K562 (cell line): ENCODE measurements around the gene POLN. TPM values are rescaled to one million over a fixed set of nuclear protein-coding genes. Genes with fewer than 3 reads are reported as not detected.
A peak's percentile ranks its signal among the peaks of the same experiment; 100 is the strongest.

ENCODE experiments used
- GABPA ChIP-seq: fragments of 200-800 bp; sonication (Bioruptor generic); conservative IDR thresholded peaks from 2 replicates; pipeline ENCODE4 v1.6.1; 2016; ENCODE audit warnings: low read depth, missing genetic modification characterization, missing compliant biosample characterization
- HDGF ChIP-seq: fragments of 450-650 bp; IDR thresholded peaks from 2 replicates; pipeline ENCODE4 v1.6.1; 2016
- HOXB6 ChIP-seq: fragments of 250-450 bp; sonication (Bioruptor Pico); IDR thresholded peaks from 2 replicates; pipeline ENCODE4 v1.5.1; 2022; ENCODE audit warnings: mild to moderate bottlenecking, borderline replicate concordance
- L3MBTL2 ChIP-seq: fragments of 450-650 bp; IDR thresholded peaks from 2 replicates; pipeline ENCODE4 v1.6.1; 2016; ENCODE audit warnings: mild to moderate bottlenecking, moderate library complexity
- NR2C2 ChIP-seq, 2 experiments: fragments of 200-800 bp in 1 of 2; sonication (Bioruptor generic) in 1 of 2; sonication (generic) in 1 of 2; formaldehyde crosslinking in 1 of 2; IDR thresholded peaks; 2 replicates each; pipeline versions ENCODE4 v1.6.1 to v1.8.0; 2016 to 2022; ENCODE audit warnings: mild to moderate bottlenecking in 1 of 2, missing compliant biosample characterization in 1 of 2, missing genetic modification characterization in 1 of 2, missing genetic modification reagents in 1 of 2
- ZBTB11 ChIP-seq, 3 experiments: fragments of 200-800 bp in 1 of 3; fragments of 250-450 bp in 1 of 3; fragments of 450-650 bp in 1 of 3; sonication (Bioruptor Pico) in 1 of 3; sonication (Bioruptor generic) in 1 of 3; formaldehyde crosslinking in 1 of 3; IDR thresholded peaks; 2 replicates each; pipeline versions ENCODE4 v1.6.1 to v1.8.0; 2016 to 2022; ENCODE audit warnings: mild to moderate bottlenecking in 2 of 3, missing genetic modification characterization in 2 of 3, missing compliant biosample characterization in 1 of 3, moderate library complexity in 1 of 3
- ZNF12 ChIP-seq: sonication (generic); formaldehyde crosslinking; IDR thresholded peaks from 2 replicates; pipeline ENCODE4 v1.4.0; 2020; ENCODE audit warnings: mild to moderate bottlenecking, missing genetic modification reagents
- ZNF263 ChIP-seq: sonication (generic); formaldehyde crosslinking; IDR thresholded peaks from 2 replicates; pipeline ENCODE4 v1.8.0; 2022; ENCODE audit warnings: mild to moderate bottlenecking, missing genetic modification reagents, borderline replicate concordance
- ZNF592 ChIP-seq: fragments of 450-650 bp; IDR thresholded peaks from 2 replicates; pipeline ENCODE4 v1.6.1; 2017; ENCODE audit warnings: antibody characterized with exemption, mild to moderate bottlenecking
- ZNF699 ChIP-seq: fragments of 250-450 bp; sonication (Bioruptor Pico); IDR thresholded peaks from 2 replicates; pipeline ENCODE4 v1.8.0; 2021; ENCODE audit warnings: mild to moderate bottlenecking, moderate library complexity; ENCODE audit not compliant: insufficient replicate concordance
- ZNF764 ChIP-seq: fragments of 250-450 bp; sonication (Bioruptor Pico); IDR thresholded peaks from 2 replicates; pipeline ENCODE4 v1.4.0; 2020; ENCODE audit warnings: low read depth, mild to moderate bottlenecking, moderate library complexity
- polyA plus RNA-seq, 8 experiments: library from polyadenylated mRNA; depleted of rRNA in 4 of 8; stranded (reverse) in 5 of 8; unstranded in 3 of 8; fragments of >200 nt; fragmentation: Nextera tagmentation in 2 of 8; fragmentation: Illumina TruSeq in 1 of 8; extraction: Ambion mirVana in 2 of 8; extraction: Trizol in 1 of 8; gene quantifications; 2 replicates each; pipeline versions ENCODE4 v1.2.1 to v1.2.3, GENCODE V29; 2011 to 2014; ENCODE audit warnings: inconsistent platforms in 1 of 8, missing spikeins in 1 of 8
- total RNA-seq, 7 experiments: library from RNA; depleted of rRNA in 6 of 7; stranded (reverse); fragments of >200 nt in 6 of 7; fragmentation: Illumina TruSeq in 2 of 7; extraction: Trizol in 2 of 7; gene quantifications; 2 replicates each; pipeline versions ENCODE4 v1.2.1 to v1.2.3, GENCODE V29; 2011 to 2021; ENCODE audit warnings: low replicate concordance in 1 of 7
- TF ChIP-seq, protein P1 (sequence below), 3 experiments: IDR thresholded peaks in 2 of 3; conservative IDR thresholded peaks in 1 of 3; 2 replicates each; pipeline ENCODE4 v1.5.1; 2011 to 2012; ENCODE audit warnings: low read length in 3 of 3, mild to moderate bottlenecking in 3 of 3, control low read depth in 2 of 3, improper control_type of control experiment in 1 of 3, inconsistent platforms in 1 of 3, low read depth in 1 of 3, mixed read lengths in 1 of 3, moderate library complexity in 1 of 3; ENCODE audit not compliant: insufficient read depth in 2 of 3
- TF ChIP-seq, protein P2 (sequence below), 2 experiments: IDR thresholded peaks; 2 replicates each; pipeline ENCODE4 v1.6.1; 2011; ENCODE audit warnings: borderline replicate concordance in 1 of 2, control low read depth in 1 of 2, low read depth in 1 of 2, low read length in 1 of 2, mild to moderate bottlenecking in 1 of 2, mixed read lengths in 1 of 2, moderate library complexity in 1 of 2; ENCODE audit not compliant: insufficient read depth in 1 of 2, insufficient read length in 1 of 2, poor library complexity in 1 of 2, severe bottlenecking in 1 of 2; ENCODE audit errors: extremely low read depth in 1 of 2

Gene POLN
- total and polyA plus RNA-seq, 9 of the 15 experiments (the other 6 are each of a cell fraction or from before 2014, with no cell fraction given) = 0.08 to 0.91 (median 0.32) TPM

DNA sequence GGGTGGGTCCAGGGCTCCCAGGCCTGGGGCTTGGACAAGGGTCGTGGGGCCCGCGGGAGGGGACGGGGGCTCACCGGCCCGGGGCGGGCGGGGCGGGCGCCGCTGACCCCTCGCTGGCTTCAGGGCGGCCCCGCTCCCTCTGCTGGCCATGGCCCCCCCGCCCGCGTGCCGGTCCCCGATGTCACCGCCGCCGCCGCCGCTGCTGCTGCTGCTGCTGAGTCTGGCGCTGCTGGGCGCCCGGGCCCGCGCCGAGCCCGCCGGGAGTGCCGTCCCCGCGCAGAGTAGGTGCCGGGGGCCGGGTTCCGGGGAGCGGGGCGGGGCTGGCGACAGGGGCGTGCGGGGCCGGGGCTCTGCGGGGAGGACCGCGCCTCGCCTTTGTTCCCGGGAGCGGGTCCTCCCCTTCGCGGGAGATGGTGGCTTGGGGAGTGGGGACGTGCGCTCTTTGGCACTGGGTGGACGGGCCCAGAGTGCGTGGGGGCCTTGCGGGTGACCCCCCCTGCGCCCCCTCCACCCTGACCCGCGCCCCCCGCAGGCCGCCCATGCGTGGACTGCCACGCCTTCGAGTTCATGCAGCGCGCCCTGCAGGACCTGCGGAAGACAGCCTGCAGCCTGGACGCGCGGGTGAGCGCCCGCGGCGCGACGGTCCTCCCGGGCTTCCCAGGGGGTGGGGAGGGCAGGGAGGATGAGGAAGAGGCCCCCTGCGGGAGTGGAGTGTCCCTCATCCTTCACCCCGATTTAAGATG is 199.5 kb downstream of the POLN start (continued):
- no peak for TF ChIP-seq ZNF764 (CRISPR knock-in tag)
- TF ChIP-seq GABPA = peak; percentile 20; the same call in 1 of the 2 replicates
- 0 out of 2 replicates have a peak, but pooled peaks have one; percentile 23 for TF ChIP-seq L3MBTL2
- no peak for TF ChIP-seq ZNF699
- peak in 1 of 3 experiments; percentile 76; a peak in 2 of 6 replicates for TF ChIP-seq ZBTB11 (CRISPR knock-in tag; IDR thresholded peaks at IDR 0.05)
- peak; percentile 73 for TF ChIP-seq ZNF263 (CRISPR knock-in tag)
- no peak for TF ChIP-seq HOXB6 (CRISPR knock-in tag)
- no peak for TF ChIP-seq ZNF592
- TF ChIP-seq HDGF = no peak
- peak; percentile 35; the same call in 1 of the 2 replicates for TF ChIP-seq ZNF12 (CRISPR knock-in tag)
- TF ChIP-seq, protein P1, sequence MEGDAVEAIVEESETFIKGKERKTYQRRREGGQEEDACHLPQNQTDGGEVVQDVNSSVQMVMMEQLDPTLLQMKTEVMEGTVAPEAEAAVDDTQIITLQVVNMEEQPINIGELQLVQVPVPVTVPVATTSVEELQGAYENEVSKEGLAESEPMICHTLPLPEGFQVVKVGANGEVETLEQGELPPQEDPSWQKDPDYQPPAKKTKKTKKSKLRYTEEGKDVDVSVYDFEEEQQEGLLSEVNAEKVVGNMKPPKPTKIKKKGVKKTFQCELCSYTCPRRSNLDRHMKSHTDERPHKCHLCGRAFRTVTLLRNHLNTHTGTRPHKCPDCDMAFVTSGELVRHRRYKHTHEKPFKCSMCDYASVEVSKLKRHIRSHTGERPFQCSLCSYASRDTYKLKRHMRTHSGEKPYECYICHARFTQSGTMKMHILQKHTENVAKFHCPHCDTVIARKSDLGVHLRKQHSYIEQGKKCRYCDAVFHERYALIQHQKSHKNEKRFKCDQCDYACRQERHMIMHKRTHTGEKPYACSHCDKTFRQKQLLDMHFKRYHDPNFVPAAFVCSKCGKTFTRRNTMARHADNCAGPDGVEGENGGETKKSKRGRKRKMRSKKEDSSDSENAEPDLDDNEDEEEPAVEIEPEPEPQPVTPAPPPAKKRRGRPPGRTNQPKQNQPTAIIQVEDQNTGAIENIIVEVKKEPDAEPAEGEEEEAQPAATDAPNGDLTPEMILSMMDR (IDR thresholded peaks at IDR 0.05 in 2 of 3, conservative IDR thresholded peaks at IDR 0.05 in 1 of 3; ENCODE audit: insufficient read depth in 2 of 3, low read depth in 1 of 3, low read length in 3 of 3) = peak in 1 of 3 experiments; percentile 48; a peak in 2 of 6 replicates
- TF ChIP-seq, protein P2, sequence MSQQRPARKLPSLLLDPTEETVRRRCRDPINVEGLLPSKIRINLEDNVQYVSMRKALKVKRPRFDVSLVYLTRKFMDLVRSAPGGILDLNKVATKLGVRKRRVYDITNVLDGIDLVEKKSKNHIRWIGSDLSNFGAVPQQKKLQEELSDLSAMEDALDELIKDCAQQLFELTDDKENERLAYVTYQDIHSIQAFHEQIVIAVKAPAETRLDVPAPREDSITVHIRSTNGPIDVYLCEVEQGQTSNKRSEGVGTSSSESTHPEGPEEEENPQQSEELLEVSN (IDR thresholded peaks at IDR 0.05; ENCODE audit: borderline replicate concordance in 1 of 2, extremely low read depth in 1 of 2, insufficient read depth in 1 of 2, insufficient read length in 1 of 2, low read depth in 1 of 2, low read length in 1 of 2, poor library complexity in 1 of 2, severe bottlenecking in 1 of 2) = peak; percentile 35 to 77
- TF ChIP-seq NR2C2 (CRISPR knock-in tag; IDR thresholded peaks at IDR 0.05) = no peak
- TF ChIP-seq NR2C2 (tag; IDR thresholded peaks at IDR 0.05) = 0 out of 2 replicates have a peak, but pooled peaks have one; percentile 15
